Suprapubic skin (tissue), 4 donors: Measurements from ENCODE around the gene ZNF653. TPM values are rescaled to one million over a fixed set of nuclear protein-coding genes. Genes with fewer than 3 reads are reported as not detected.
"Not testable (repeated sequence)": the region's sequence is repeated elsewhere in the genome, so short reads cannot be mapped to it uniquely, and the experiment has no call there.

Experiments used
- DNase-seq, 2 donors: peaks; one replicate each; pipeline ENCODE4 v3.0.0-alpha.2; 2019; ENCODE audit warnings: low spot score in 2 of 2
- H3K27ac ChIP-seq: fragments of 200-600 bp; sonication (generic); one replicate; pipeline ENCODE4 v1.5.1; 2019
- H3K27me3 ChIP-seq: fragments of 200-600 bp; sonication (generic); one replicate; pipeline ENCODE4 v1.5.1; 2019
- H3K36me3 ChIP-seq: fragments of 200-600 bp; sonication (generic); one replicate; pipeline ENCODE4 v1.5.1; 2019
- H3K4me1 ChIP-seq: fragments of 200-600 bp; sonication (generic); one replicate; pipeline ENCODE4 v1.5.1; 2019
- H3K4me3 ChIP-seq: fragments of 200-600 bp; sonication (generic); one replicate; pipeline ENCODE4 v1.5.1; 2019; ENCODE audit warnings: mild to moderate bottlenecking
- H3K9me3 ChIP-seq: fragments of 200-600 bp; sonication (generic); one replicate; pipeline ENCODE4 v1.5.1; 2019
- CTCF ChIP-seq, 2 donors: fragments of 200-600 bp in 1 of 2; fragments of 450-650 bp in 1 of 2; sonication (generic) in 1 of 2; IDR thresholded peaks; one replicate each; pipeline ENCODE4 v1.5.1; 2016 to 2019; ENCODE audit warnings: antibody characterized with exemption in 2 of 2, mild to moderate bottlenecking in 1 of 2, moderate library complexity in 1 of 2
- EP300 ChIP-seq: sonication (generic); formaldehyde crosslinking; IDR thresholded peaks from one replicate; pipeline ENCODE4 v1.6.1; 2017; ENCODE audit warnings: antibody characterized with exemption
- POLR2A ChIP-seq, 2 donors: fragments of 450-650 bp; IDR thresholded peaks; one replicate each; pipeline ENCODE4 v1.6.1; 2017; ENCODE audit warnings: antibody characterized with exemption in 2 of 2, mild to moderate bottlenecking in 2 of 2, moderate library complexity in 2 of 2
- POLR2AphosphoS5 ChIP-seq, 3 donors: sonication (generic); formaldehyde crosslinking; IDR thresholded peaks; one replicate each; pipeline ENCODE4 v1.6.1; 2017; ENCODE audit warnings: antibody characterized with exemption in 3 of 3
- WGBS: methylation state at CpG from one replicate; pipeline ENCODE4 v1.1.5; 2018; 5-methylcytosine and 5-hydroxymethylcytosine counted together
- total RNA-seq, 4 donors: library from RNA; depleted of rRNA; stranded (reverse); fragments of >200 nt; gene quantifications; one replicate each; pipeline ENCODE4 v1.1.0, GENCODE V29; 2016

Gene ZNF653
- total RNA-seq, 4 donors from 2014 or later, result 10.1 to 19.1 (median 11.8) TPM

- no peaks in the 10 kb centered on the region for H3K9me3 ChIP-seq
- TF ChIP-seq POLR2A (IDR thresholded peaks at IDR 0.05), result no peak
- TF ChIP-seq POLR2AphosphoS5 (IDR thresholded peaks at IDR 0.05), result no peak
- no peak for TF ChIP-seq CTCF (IDR thresholded peaks at IDR 0.05)
- TF ChIP-seq EP300, result no peak
- no peaks in the 10 kb centered on the region for H3K36me3 ChIP-seq
- H3K27ac ChIP-seq, result no peak overlapping the region
- 75% methylated on average over 8 of the region's 8 CpGs for WGBS
- H3K27me3 ChIP-seq, result peaks cover 15% of the 10 kb centered on the region
- no peak overlapping the region for H3K4me3 ChIP-seq
- peaks cover 18% of the 10 kb centered on the region for H3K4me1 ChIP-seq
- no peak for DNase-seq
Measured at GRCh38 chr19:11475861-11476260, 29.8 kb downstream of the ZNF653 start.

- DNase-seq, H3K36me3 ChIP-seq, H3K27me3 ChIP-seq, H3K9me3 ChIP-seq, H3K27ac ChIP-seq, H3K4me3 ChIP-seq: not testable (repeated sequence)
- 100% methylated on average over 3 of the region's 3 CpGs for WGBS
- H3K4me1 ChIP-seq, result peaks cover 13% of the 10 kb centered on the region
Measured at GRCh38 chr19:11475343-11475742, 30.3 kb downstream of the ZNF653 start.

- no peaks in the 10 kb centered on the region for H3K9me3 ChIP-seq
- no peak overlapping the region for H3K27ac ChIP-seq
- H3K36me3 ChIP-seq, result no peaks in the 10 kb centered on the region
- no peak for DNase-seq
- no peaks in the 10 kb centered on the region for H3K27me3 ChIP-seq
- H3K4me3 ChIP-seq, result no peak overlapping the region
- TF ChIP-seq POLR2A (IDR thresholded peaks at IDR 0.05) (no peak), POLR2AphosphoS5 (IDR thresholded peaks at IDR 0.05) (no peak), EP300 (no peak), CTCF (IDR thresholded peaks at IDR 0.05) (no peak)
- 61% methylated on average over 4 of the region's 4 CpGs for WGBS
- H3K4me1 ChIP-seq, result no peaks in the 10 kb centered on the region
Measured at GRCh38 chr19:11473725-11474124, 31.9 kb downstream of the ZNF653 start.

- H3K9me3 ChIP-seq, H3K4me3 ChIP-seq, H3K27ac ChIP-seq, H3K27me3 ChIP-seq, H3K36me3 ChIP-seq, DNase-seq, H3K4me1 ChIP-seq: not testable (repeated sequence)
- 34% methylated on average over 8 of the region's 8 CpGs for whole genome bisulfite sequencing
Measured at GRCh38 chr19:11468266-11468845, 37.3 kb downstream of the ZNF653 start.

- H3K27ac ChIP-seq, result no peak overlapping the region
- H3K9me3 ChIP-seq, result no peaks in the 10 kb centered on the region
- H3K27me3 ChIP-seq, result no peaks in the 10 kb centered on the region
- H3K4me3 ChIP-seq, result no peak overlapping the region
- 57% methylated on average over 1 of the region's 8 CpGs for WGBS
- no peak for DNase-seq
- TF ChIP-seq EP300 (no peak), CTCF (IDR thresholded peaks at IDR 0.05) (no peak), POLR2A (IDR thresholded peaks at IDR 0.05) (no peak), POLR2AphosphoS5 (IDR thresholded peaks at IDR 0.05) (no peak)
- no peaks in the 10 kb centered on the region for H3K36me3 ChIP-seq
- peaks cover 4% of the 10 kb centered on the region for H3K4me1 ChIP-seq
Measured at GRCh38 chr19:11465600-11465999, 40.0 kb downstream of the ZNF653 start.

- H3K4me3 ChIP-seq, result no peak overlapping the region
- DNase-seq, result no peak
- peaks cover 4% of the 10 kb centered on the region for H3K4me1 ChIP-seq
- WGBS, result 79% methylated on average over 11 of the region's 11 CpGs
- H3K27ac ChIP-seq, result no peak overlapping the region
- H3K9me3 ChIP-seq, result no peaks in the 10 kb centered on the region
- TF ChIP-seq POLR2AphosphoS5 (IDR thresholded peaks at IDR 0.05) (no peak), CTCF (IDR thresholded peaks at IDR 0.05) (no peak), POLR2A (IDR thresholded peaks at IDR 0.05) (no peak), EP300 (no peak)
- peaks cover 6% of the 10 kb centered on the region for H3K27me3 ChIP-seq
- no peaks in the 10 kb centered on the region for H3K36me3 ChIP-seq
Measured at GRCh38 chr19:11464333-11465265, 41.0 kb downstream of the ZNF653 start.
